HG03060 (cell line): ENCODE results near the gene POTEJ.
"Not testable (repeated sequence)": the region's sequence is repeated elsewhere in the genome, so short reads cannot be mapped to it uniquely, and the experiment has no call there.

ENCODE experiments used
- ATAC-seq: cut with Tn5 transposase; IDR thresholded peaks from one replicate; pipeline ENCODE4 v1.9.1; 2021; ENCODE audit warnings: low read depth, moderate number of reproducible peaks; ENCODE audit not compliant: unreplicated experiment

The POTEJ gene

DNA sequence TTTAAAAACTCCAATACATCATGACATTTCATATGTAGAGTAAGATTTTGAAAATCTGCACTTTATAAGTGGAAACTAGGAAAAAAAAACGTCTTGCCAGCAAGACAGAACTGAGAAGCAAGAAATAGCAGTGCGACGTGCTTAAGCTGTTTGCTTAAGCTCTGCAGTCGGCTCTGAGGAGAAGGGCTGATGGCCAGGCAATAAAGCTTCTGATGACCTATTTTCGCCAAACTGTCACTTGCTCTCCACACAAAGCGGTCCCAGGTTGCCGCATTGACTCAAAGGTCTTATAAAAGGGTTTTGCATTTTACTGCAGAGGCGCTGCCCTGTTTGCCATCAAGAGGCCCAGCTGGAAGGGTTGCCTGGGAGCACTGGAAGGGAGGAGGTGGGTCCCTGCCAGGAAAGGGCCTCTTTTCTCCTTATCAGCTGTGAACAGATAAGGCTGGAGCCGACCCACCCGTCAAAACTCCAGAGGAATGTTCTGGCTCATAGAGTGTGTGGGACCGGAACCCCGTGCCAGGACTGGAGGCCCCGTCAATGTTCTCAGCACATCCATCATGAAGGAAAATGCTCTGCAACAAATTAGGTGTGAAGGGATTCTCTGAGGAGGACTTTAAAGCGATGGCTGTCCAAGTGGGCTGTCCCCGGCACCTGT lies 9.5 kb upstream of the POTEJ start:
- not testable (repeated sequence) for ATAC-seq

- not testable (repeated sequence) for ATAC-seq
These were observed 2.8 kb upstream of the POTEJ start for GRCh38 chr2:130608276-130609001.

DNA sequence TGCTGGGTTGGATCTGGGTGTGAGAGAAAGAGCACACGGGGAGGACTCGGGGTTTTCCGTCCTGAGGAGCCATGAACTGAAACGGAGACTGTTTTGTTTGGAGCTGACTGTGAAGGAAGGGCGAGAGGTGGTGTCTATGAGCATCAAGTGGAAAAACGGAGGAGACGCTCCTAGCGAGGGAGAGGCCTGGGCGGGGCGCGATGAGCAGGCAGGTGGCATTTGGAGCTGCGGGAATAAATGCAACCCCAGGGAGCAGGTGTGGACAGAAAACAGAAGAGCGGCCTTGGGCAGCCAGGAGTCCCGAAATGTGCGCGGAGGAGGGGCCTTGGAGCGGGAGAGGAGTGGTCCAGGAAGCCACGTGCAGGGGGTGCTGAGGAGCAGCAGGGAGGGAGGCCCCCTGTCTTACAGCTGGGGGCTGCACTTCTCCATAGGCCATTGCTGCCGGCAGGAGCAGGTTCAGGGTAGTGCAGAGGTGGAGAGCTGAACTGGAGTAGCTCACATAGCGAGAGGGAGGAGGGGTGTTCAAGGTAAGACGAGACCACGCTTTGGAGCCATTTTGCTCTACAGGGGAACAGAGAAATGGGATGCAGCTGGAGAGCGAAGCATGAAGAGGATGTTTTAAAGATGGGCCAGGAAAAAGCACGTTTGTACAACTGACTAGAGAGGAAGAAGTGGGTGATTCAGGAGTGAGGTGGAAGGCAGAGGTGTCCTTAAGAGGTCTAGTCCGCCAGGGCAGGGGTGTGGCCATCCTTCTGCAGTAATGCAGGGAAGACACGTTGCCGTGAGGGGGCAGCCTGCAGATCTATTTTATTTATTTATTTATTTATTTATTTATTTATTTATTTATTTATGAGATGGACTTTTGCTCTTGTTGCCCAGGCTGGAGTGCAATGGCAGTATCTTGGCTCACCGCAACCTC lies 2.0 kb upstream of the POTEJ start:
- ATAC-seq, result not testable (repeated sequence)

- ATAC-seq, result not testable (repeated sequence)
These were observed 754 bp upstream of the POTEJ start for GRCh38 chr2:130610486-130610885.

DNA sequence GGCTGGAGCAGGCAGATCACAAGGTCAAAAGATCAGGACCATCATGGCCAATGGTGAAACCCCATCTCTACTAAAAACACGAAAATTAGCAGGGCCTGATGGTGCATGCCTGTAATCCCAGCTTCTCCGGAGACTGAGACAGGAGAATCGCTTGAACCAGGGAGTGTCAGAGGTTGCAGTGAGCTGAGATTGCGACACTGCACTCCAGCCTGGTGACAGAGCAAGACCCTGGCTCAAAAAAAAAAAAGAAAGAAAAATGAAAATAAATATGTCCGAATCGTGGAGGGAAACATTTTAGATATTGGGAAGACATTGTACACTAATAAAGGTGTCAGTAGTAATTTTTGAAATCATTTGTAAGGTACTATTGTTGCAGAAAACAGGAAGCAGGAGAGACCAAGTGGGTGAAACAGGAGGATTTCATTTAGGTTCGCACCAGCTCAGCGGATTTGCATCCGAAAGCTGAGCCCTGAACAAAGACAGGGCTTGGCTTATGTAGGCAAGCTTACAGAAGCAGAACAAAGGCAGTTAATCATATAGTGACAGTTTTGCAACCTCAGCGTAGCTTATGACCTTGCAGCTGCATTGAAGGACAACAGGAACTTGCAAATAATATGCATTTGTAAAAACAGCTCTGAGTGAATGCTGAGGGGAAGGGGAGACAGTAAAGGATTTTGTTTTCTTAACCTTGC lies 17.7 kb downstream of the POTEJ start:
- not testable (repeated sequence) for ATAC-seq

DNA sequence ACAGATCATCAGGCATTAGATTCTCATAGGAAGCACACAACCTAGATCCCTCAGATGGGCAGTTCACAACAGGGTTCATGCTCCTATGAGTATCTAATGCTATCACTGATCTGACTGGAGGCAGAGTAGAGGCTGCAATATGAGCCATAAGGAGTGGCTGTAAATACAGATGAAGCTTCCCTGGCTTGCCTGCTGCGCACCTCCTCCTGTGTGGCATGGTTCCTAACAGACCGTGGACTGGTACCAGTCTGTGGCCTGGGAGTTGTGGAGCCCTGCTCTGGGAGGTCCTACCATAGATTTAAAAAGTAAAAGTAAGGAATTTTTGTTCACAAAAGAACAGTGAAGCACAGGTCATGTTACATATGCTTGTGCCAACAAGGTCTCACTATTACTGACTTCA lies 27.7 kb downstream of the POTEJ start:
- not testable (repeated sequence) for ATAC-seq

DNA sequence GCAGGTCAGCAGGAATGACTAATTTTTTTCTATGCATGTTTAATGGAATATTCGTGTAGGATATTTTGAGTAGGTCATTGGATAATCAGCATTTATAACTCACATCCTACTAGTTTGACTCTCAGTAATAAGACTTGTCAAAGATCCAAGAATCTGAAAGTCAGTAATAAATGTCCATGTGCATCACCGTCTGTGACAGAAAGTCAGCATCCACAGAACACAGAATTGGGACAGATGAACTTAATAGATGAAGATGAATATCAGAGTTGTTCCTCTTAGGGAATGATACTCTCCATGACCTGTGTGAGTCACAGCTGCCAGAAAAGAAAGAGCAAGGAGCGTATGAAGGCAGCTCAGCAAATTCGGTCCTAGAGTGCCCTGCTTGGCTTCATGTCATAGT lies 30.4 kb downstream of the POTEJ start:
- ATAC-seq, result not testable (repeated sequence)

DNA sequence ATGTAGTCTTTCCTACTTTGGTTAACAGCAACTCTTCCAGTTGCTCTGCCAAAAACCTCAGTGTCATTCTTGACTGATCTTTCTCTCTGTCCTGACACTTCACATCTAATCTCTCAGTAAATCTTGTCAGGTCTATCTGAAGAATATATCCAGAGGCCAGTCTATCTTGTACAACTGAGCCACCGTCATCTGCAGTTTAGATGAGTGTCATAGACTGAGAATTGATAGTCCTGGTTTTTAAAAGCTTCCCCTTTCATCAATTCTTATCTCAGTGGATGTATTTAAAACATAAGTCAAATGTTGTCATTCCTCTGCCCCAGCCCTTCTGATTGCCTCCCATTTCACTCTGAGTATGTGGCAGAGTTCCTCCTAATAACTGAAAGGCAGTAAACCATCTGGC lies 38.0 kb downstream of the POTEJ start:
- not testable (repeated sequence) for ATAC-seq

DNA sequence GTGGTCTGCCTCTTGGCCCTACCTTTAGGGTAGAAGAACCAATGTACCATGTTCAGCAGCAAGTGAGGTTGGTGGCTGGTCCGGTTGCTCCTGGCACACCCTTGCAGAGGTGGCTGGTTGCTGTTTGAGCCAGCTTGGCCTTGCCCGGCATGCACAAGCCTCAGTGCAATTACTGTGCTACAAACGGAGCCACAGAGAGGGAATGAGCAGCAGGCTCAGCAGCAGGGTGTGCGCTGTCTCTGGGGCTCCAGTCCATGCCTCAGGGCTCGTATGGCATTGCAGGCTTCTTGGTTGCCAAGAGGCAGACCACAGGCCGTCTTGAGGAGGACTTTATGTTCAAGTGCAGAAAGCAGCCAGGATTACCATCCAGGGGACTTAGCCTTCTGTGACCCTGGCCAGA lies 53.3 kb downstream of the POTEJ start:
- ATAC-seq, result not testable (repeated sequence)

- ATAC-seq, result not testable (repeated sequence)
These were observed 54.4 kb downstream of the POTEJ start for GRCh38 chr2:130665596-130665995.

DNA sequence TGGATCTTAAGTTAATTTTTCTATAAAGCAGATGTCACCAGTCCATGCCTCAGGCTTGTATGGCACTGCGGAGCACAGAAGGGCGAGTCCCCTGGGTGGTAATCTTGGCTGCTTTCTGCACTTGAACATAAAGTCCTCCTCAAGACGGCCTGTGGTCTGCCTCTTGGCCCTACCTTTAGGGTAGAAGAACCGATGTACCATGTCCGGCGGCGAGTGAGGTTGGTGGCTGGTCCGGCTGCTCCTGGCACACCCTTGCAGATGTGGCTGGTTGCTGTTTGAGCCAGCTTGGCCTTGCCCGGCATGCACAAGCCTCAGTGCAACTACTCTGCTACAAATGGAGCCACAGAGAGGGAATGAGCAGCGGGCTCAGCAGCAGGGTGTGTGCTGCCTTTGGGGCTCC lies 56.3 kb downstream of the POTEJ start:
- ATAC-seq, result not testable (repeated sequence)

DNA sequence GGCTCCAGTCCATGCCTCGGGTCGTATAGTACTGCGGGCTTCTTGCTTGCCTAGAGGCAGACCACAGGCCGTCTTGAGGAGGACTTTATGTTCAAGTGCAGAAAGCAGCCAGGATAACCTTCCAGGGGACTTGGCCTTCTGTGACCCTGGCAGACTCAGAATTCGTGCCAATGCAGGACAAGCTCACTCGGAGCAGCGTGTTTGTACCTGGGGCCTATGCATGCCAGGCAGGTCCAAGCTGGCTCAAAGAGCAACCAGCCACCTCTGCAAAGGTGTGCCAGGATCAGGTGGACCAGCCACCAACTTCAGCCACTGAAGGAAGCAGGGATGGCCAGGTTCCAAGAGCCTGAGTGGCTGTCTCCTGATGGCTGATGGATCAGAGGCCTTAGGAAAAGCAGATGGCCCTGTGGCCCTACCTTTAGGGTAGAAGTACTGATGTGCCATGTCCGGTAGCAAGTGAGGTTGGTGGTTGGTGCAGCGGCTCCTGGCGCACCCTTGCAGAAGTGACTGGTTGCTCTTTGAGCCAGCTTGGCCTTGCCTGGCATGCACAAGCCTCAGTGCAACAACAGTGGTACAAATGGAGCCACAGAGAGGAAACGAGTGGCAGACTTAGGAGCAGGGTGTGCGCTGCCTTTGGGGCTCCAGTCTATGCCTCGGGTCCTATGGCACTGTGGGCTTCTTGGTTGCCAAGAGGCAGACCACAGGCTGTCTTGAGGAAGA lies 58.9 kb downstream of the POTEJ start:
- ATAC-seq, result not testable (repeated sequence)

- ATAC-seq, result not testable (repeated sequence)
These were observed 81.0 kb downstream of the POTEJ start for GRCh38 chr2:130692041-130692770.

DNA sequence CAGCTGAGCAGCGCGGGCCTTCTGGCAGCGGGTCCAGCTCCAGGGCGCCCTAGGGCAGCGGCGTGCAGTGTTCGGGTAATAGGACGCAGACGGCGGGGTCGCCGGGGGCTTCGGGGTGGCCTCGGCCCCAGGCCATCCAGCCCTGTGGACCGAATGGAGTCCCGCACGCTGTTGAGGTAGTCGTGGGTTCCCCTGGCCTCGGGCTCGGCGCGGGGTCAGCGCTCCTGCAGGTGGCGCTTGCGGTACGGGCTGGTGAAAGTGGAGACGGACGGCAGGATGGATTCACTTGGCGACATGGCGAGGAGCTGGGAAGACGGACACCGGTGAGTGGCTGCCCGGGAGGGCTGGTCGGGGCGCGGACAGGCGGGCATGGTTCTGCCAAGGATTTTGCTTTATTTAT lies 82.2 kb downstream of the POTEJ start:
- not testable (repeated sequence) for ATAC-seq

DNA sequence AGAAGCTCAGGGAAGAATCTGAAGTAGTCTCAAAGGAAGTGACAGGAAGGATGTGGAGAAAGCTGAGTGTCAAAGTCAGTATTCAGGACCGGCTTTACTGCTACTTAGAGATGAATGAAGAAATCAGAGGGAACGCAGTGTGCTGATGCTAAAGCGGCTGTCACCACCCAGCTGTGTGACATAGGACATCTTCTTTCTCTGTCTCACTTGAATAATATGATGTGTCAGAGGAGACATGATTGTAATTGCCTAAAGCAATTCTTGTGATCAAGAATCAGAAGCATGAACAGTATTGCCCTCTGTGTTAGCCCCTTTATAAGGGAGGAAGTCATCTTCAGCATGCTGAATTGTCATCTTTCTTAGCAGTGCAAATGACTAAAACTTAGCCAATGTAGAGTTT lies 92.0 kb downstream of the POTEJ start:
- not testable (repeated sequence) for ATAC-seq
